HepG2 (cell line): ENCODE data around the gene ANKRD17.

Experiments used
- CEBPB ChIP-seq: IDR thresholded peaks from 2 replicates; pipeline ENCODE4 v1.6.1; 2011; ENCODE audit warnings: low read depth, low read length, improper control_type of control experiment, borderline replicate concordance
- CHD4 ChIP-seq: fragments of 200-600 bp; sonication (generic); IDR thresholded peaks from 2 replicates; pipeline ENCODE4 v1.7.0; 2017; ENCODE audit warnings: mild to moderate bottlenecking, low read length, borderline replicate concordance
- DNMT1 ChIP-seq: sonication (generic); formaldehyde crosslinking; IDR thresholded peaks from 2 replicates; pipeline ENCODE4 v1.5.1; 2020; ENCODE audit warnings: mild to moderate bottlenecking, missing genetic modification reagents
- NFATC3 ChIP-seq: sonication (generic); formaldehyde crosslinking; IDR thresholded peaks from 2 replicates; pipeline ENCODE4 v1.5.1; 2020; ENCODE audit warnings: mild to moderate bottlenecking, missing genetic modification reagents
- POLR2A ChIP-seq, 2 experiments: IDR thresholded peaks; 2 replicates each; pipeline ENCODE4 v1.6.1; 2011; ENCODE audit warnings: low read depth in 2 of 2, low read length in 2 of 2, mild to moderate bottlenecking in 1 of 2, moderate library complexity in 1 of 2; ENCODE audit not compliant: insufficient read depth in 1 of 2
- ZNF652 ChIP-seq: IDR thresholded peaks from 2 replicates; pipeline ENCODE4 v1.6.1; 2016; ENCODE audit warnings: low read depth, borderline replicate concordance
- TF ChIP-seq, protein P1 (sequence below): sonication (generic); formaldehyde crosslinking; IDR thresholded peaks from 2 replicates; pipeline ENCODE4 v1.4.0; 2020; ENCODE audit warnings: missing genetic modification reagents
- TF ChIP-seq, protein P2 (sequence below): sonication (generic); formaldehyde crosslinking; IDR thresholded peaks from 2 replicates; pipeline ENCODE4 v1.4.0; 2020; ENCODE audit warnings: low read depth, mild to moderate bottlenecking, missing genetic modification reagents
- TF ChIP-seq, protein P3 (sequence below): IDR thresholded peaks from 2 replicates; pipeline ENCODE4 v1.4.0; 2020; ENCODE audit warnings: mild to moderate bottlenecking, missing genetic modification reagents

DNA sequence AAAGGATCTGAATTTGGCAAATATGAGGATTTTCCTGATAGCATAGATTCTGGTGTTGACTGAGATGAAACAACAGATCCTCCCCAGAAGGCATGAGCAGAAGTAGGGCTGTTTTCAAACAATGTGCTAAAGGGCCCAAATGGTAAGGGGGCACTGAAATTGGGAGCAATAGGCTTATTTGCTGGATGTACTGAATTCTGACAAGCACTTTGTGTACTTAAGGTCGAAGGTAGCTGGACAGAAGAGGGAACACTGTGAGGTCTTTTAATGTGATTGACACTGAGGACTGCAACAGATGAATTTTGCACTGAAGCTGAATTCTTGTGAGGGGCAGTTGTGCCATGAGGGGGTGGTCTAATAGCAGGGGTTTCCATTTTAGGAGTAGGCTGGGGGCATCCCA, 167.9 kb downstream of the ANKRD17 start:
- TF ChIP-seq POLR2A (IDR thresholded peaks at IDR 0.05; ENCODE audit: insufficient read depth in 1 of 2, low read depth in 2 of 2, low read length in 2 of 2) (no peak), CHD4 (no peak), NFATC3 (CRISPR knock-in tag) (no peak), CEBPB (no peak), ZNF652 (CRISPR knock-in tag) (no peak), DNMT1 (CRISPR knock-in tag) (no peak)
- TF ChIP-seq, protein P1, sequence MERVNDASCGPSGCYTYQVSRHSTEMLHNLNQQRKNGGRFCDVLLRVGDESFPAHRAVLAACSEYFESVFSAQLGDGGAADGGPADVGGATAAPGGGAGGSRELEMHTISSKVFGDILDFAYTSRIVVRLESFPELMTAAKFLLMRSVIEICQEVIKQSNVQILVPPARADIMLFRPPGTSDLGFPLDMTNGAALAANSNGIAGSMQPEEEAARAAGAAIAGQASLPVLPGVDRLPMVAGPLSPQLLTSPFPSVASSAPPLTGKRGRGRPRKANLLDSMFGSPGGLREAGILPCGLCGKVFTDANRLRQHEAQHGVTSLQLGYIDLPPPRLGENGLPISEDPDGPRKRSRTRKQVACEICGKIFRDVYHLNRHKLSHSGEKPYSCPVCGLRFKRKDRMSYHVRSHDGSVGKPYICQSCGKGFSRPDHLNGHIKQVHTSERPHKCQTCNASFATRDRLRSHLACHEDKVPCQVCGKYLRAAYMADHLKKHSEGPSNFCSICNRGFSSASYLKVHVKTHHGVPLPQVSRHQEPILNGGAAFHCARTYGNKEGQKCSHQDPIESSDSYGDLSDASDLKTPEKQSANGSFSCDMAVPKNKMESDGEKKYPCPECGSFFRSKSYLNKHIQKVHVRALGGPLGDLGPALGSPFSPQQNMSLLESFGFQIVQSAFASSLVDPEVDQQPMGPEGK (CRISPR knock-in tag), result no peak
- TF ChIP-seq, protein P2, sequence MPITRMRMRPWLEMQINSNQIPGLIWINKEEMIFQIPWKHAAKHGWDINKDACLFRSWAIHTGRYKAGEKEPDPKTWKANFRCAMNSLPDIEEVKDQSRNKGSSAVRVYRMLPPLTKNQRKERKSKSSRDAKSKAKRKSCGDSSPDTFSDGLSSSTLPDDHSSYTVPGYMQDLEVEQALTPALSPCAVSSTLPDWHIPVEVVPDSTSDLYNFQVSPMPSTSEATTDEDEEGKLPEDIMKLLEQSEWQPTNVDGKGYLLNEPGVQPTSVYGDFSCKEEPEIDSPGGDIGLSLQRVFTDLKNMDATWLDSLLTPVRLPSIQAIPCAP, result no peak
- TF ChIP-seq, protein P3, sequence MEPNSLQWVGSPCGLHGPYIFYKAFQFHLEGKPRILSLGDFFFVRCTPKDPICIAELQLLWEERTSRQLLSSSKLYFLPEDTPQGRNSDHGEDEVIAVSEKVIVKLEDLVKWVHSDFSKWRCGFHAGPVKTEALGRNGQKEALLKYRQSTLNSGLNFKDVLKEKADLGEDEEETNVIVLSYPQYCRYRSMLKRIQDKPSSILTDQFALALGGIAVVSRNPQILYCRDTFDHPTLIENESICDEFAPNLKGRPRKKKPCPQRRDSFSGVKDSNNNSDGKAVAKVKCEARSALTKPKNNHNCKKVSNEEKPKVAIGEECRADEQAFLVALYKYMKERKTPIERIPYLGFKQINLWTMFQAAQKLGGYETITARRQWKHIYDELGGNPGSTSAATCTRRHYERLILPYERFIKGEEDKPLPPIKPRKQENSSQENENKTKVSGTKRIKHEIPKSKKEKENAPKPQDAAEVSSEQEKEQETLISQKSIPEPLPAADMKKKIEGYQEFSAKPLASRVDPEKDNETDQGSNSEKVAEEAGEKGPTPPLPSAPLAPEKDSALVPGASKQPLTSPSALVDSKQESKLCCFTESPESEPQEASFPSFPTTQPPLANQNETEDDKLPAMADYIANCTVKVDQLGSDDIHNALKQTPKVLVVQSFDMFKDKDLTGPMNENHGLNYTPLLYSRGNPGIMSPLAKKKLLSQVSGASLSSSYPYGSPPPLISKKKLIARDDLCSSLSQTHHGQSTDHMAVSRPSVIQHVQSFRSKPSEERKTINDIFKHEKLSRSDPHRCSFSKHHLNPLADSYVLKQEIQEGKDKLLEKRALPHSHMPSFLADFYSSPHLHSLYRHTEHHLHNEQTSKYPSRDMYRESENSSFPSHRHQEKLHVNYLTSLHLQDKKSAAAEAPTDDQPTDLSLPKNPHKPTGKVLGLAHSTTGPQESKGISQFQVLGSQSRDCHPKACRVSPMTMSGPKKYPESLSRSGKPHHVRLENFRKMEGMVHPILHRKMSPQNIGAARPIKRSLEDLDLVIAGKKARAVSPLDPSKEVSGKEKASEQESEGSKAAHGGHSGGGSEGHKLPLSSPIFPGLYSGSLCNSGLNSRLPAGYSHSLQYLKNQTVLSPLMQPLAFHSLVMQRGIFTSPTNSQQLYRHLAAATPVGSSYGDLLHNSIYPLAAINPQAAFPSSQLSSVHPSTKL, result no peak
